Measurements from ENCODE around the gene ATP6V0B.

GRCh38 chr1:44016041-44016889 lies 41.5 kb downstream of the ATP6V0B start:
- TF ChIP-seq POLR2AphosphoS5 (IDR thresholded peaks at IDR 0.05; ENCODE audit: low read depth) = no peak
- TF ChIP-seq GABPA (IDR thresholded peaks at IDR 0.05; ENCODE audit: low read depth) = no peak
- no peak for TF ChIP-seq CTCF (IDR thresholded peaks at IDR 0.05; ENCODE audit: insufficient read depth, low read length)
